ENCODE results near the gene NOTCH2.

The NOTCH2 gene

DNA sequence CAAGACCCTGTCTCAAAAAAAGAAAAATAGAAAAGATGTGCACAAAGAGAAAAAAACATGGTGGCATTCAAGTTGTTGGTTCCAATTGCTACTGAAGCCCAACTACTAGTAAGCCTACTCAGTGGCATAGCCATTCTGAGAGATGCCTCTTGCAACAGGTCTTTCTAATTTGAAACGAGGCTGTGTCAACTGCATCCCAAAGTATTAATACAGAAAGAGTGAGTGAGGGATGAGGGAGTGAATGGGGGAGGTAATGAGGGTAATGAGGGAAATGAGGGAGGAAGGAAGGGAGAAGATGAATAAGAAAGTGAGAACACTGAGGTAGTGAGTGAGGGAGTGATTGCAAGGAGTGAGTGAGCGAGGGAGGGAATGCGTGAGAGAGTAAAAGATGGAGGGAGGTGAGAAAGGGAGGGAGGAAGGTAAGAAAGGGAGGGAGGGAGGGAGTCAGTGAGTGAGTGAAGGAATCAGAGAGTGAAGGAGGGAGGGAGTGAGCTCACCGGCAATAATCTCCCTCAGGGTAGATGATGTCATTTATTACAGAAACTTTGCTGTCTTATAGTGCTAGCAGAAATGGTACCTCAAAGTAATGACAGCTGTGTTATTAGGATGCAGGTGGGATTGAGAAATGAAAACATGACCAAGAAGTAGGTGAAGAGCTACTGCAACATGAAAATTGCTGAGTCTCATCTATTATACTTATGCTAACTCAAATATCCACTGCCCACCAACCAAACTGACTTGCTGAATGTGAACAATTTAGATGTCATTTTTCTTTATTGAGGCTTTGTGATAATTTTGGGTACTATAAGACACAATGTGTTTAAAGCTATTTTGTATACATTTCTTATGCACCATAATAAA lies 97.5 kb downstream of the NOTCH2 start:
- no peak for DNase-seq

DNA sequence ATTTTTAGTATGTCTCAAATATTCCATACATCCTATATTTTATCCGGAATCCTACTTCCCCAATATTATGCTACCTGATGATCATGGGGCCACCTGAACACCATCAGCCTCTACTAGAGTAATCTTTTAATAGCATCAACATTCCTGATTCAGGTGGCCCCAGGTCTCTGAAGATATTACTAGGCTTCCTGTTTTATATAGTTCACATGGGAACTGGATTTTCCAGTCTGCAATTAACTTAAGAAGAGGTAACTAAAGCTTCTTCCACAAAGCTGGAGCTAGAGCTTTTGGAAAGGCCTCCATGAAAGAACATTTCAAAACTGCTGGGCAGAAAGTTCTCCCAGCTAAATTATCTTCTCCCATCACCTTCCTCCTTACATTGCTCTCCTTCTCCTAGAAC lies 100.9 kb downstream of the NOTCH2 start:
- DNase-seq, result no peak

GRCh38 chr1:119968068-119968492 lies 101.4 kb downstream of the NOTCH2 start:
- peak; percentile 34 for DNase-seq

DNA sequence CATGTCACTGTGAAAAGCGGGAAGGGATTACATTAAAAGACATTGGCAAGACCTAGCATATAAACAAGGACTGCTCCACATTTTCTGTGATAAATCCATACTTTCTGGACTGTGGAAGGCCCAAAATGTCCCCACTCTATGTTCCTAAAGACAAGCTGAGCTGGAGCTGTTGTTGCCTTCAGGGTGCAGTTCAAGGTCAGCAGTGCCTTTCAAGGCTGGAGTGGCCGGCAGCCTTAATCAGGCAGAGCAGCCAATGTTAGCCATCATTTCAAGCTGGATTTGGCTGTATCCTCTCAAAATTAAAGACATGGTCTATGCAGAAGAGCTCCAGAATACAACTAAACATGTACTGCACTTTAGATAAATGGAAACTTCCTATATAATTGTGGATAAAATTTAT lies 102.8 kb downstream of the NOTCH2 start:
- DNase-seq, result no peak

DNA sequence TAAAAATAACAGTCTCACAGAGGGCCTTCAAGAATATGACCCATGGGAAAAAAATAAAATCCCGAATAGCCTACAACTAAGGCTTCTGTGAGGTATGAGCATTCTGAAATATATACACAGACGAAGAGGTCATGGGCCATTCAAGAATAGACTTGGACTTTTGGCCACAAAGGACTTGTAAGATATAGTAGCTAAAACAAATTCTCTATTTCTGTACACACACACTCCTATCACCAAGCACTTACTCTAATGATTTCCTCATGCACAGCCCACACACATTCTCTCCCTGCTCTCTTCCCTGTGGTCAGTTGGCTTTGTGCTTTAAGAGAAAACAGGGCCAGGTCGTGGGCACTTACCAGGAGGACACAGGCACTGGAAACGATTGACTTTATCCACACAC lies 103.4 kb downstream of the NOTCH2 start:
- peak; percentile 32 for DNase-seq

DNA sequence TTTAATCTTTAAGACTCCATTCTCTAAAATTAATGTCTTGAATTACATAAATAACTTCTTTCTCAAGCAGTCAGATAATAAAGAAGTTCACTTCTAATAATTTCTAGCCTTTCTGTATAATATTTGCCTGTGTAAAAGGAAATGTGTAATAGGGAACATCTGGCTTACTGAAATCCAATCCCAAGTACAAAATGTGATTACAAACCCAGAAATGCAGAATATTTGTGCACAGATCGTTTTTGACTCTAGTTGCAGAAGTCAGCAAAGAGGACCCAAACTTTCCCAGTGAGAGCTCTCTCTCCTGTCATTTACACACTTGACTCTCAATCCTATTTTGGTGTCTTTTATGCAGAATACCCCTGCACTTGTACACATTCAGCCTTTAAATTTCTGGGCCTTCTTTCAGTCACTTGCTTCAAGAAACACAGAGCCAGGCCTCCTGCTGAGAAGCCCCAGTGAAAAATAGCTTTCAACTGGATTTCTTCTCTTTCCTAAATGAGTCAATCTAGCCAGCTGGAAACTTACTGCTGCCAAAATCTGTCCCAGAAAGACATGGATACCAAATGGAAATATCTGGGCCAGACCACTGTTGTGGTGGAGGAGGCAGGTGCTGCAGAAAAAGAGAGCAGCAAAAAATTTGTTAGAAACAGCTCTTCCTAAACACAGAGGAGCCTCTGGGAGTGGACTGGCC lies 104.6 kb downstream of the NOTCH2 start:
- DNase-seq, result peak; percentile 88

DNA sequence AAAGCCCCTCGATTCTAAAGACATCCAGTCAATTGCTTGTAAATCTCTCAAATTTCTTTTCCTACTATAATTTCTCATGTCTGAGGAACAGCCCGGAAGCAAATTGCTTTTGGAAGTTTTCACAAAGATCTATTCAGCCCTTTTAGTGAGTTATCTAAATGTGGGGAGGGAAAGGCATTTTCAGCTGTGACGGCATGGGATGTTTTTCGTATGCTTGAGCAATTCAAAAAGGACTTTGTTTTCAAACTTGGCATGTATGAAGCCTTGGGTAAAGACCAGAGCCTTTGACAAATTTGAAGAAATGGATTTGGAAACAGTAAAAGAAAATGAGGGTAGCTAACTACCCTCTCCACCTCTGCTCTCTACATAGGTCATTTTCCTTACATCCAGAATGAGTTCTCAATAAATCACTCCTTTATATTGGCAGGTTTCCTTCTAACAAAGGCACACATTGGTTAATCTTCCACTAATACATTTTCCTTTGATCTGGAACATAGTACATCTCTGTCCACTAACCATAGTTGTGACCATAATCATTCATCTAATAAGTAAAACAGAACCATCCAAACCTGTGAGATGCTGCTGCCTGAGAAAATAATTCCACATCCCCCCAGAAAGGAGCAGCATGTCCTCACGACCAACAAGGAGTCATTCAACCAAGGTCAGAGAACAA lies 107.0 kb downstream of the NOTCH2 start:
- DNase-seq, result no peak

DNA sequence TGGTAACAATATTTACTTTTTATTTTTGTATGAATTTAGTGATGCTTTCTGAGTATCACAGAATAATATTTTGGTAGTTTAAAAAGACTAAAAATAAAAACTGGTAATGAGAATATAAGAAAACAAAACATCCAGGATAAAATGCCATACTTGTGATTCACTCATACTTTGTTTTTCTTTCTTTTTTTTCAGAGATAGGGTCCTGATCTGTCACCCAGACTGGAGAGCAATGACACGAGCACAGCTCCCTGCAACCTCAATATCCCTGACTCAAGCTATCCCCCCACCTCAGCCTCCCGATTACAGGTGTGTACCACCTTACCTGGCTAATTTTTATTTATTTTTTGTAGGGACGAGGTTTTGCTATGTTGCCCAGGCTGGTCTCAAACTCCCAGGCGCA lies 109.0 kb downstream of the NOTCH2 start:
- no peak for DNase-seq

GRCh38 chr1:119959268-119960220 lies 109.9 kb downstream of the NOTCH2 start:
- DNase-seq, result peak; percentile 52

DNA sequence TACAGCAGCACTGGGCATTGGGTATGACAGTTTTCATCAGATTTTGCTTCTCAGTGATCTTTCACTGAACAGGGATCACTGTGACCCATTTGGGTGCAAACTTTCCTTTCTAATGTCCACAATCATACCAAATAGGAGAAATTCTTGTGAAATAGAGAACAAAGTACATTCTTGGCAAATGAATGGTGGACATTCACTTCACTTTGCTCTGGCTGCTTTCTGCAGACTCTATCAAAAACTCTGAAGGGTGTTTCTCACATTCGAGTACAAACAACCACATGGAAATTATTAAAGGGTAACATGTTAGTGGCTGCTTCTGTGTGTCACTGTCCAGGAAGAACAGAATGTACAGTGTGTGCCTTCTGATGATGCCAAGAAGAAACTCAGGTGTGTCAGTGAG lies 111.2 kb downstream of the NOTCH2 start:
- no peak for DNase-seq

- peak; percentile 52 for DNase-seq
Measured at GRCh38 chr1:119956306-119956705, 113.2 kb downstream of the NOTCH2 start.

DNA sequence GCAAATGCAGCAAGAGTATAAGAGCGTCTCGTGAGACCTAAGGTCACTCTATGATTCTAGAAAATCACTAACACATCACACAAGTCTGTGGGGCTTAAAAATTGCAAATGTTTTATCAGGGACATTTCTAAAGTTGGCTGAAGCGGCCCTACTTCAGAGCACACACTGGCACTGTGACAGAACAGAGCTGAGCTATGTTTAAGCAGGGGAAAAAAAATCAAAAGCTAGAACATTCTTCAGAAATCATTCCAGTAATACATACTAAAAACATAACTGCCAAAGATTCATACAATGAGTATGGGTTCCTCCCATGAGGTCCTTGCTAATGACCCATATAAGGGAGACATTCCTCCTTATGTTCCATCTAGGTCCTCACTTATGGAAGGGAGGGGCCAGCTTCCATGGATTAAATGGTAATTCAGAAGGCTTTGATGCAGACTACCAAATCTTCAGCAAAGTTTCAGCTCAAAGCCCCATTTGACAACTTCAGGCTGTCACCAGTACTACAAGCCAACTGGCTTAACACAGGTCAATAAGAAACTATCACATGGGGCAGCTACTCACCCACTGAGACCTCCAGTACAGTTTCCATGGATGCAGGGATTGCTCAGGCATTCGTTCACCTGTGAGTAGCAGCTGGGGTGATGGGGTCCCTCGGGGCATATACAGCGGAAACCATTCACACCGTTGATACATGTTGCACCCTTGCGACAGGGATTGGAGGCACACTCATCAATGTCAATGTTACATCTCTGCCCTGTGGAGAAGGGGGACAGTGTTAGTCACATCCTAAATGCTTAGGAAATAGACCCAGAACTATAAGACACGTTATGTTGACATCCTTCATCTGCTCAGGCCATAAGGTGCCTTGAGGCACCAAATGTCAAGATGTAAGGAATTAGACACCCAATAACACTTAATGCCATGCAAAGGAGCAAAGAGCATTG lies 114.7 kb downstream of the NOTCH2 start:
- no peak for DNase-seq

DNA sequence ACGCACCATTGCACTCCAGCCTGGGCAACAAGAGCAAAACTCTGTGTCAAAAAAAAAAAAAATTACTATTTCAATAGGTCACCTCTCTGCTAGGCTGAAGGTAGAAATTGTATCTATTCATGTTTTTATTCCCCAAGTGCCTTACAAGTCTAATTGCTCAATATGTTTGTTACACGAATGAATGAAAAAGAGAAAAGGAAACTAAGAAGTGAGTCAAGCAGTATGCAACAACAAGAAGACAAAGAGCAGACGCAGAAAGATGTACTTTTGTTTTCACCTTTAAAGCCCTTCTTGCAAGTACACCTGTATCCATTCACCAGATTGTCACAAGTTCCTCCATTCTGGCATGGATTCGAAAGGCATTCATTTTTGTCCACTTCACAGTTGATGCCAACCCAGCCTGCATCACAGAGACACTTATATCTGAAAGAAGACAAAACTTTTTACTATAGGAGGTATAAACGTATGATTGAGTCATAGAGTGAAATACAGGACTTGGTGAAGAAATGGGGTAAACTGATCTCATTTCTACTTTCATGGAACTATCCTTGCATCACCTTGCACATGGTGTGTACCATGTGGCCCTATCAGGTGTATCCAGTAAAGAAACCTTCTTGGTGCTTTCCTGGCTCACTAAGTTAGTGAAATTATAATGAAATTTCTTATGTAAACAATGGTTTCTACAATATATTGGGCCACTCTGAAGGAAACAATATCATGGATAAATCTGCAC lies 116.0 kb downstream of the NOTCH2 start:
- no peak for DNase-seq

- no peak for DNase-seq
Measured at GRCh38 chr1:119952496-119952895, 117.0 kb downstream of the NOTCH2 start.

GRCh38 chr1:119948342-119949214 lies 120.9 kb downstream of the NOTCH2 start:
- peak; percentile 82 for DNase-seq

- DNase-seq, result peak; percentile 97
Measured at GRCh38 chr1:119947468-119947867, 122.0 kb downstream of the NOTCH2 start.

GRCh38 chr1:119946724-119947123 lies 122.7 kb downstream of the NOTCH2 start:
- DNase-seq, result peak; percentile 19

- peak; percentile 14 for DNase-seq
Measured at GRCh38 chr1:119943216-119943615, 126.2 kb downstream of the NOTCH2 start.

GRCh38 chr1:119941392-119941791 lies 128.1 kb downstream of the NOTCH2 start:
- no peak for DNase-seq

DNA sequence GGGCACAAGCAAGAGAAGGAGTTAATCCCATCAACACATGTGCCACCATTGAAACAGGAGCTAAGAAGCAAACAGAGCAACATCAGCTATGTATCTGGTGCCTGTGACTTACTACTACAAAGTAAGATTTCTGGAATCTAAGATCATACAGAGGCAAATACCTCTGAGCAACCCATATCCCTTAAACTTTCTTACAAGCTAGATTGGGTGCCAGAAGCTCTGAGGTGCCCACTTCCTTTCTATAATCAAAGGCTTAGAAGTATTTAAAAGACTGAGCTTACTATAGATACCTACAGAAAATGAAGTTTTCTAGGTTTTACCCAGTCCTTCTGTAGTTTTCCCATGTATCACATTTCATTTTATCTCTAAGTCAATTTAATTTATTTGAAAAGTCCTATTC lies 128.8 kb downstream of the NOTCH2 start:
- DNase-seq, result no peak
